ENCODE measurements around the gene FRMD4A. TPM values are rescaled to one million over a fixed set of nuclear protein-coding genes. Genes with fewer than 3 reads are reported as not detected.

FRMD4A gene
- total RNA-seq, 1 donor from 2014 or later = 0.32 TPM

DNA sequence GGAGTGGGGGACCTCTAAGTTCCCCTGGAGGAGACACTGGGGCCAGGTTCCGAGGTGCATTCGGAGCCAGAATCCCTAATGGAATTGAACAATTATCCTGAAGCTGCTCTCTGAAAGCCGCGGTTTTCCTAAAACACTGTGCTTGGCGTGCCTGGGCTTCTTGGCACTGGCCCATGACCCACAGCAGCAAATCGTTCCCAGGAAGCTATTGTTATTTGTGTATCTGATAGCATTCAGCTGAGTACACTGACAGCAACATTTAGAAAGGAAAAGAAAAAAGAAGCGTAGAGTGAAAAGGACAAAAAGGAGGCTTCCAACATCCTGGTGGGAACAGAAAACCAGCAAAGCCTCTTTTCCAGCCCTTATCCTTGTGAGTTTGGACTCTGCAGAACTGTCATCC, 339.8 kb downstream of the FRMD4A start:
- Mint-ChIP-seq H3K9me3 (no peaks in the 10 kb centered on the region), H3K36me3 (ENCODE audit: low read depth) (no peaks in the 10 kb centered on the region), H3K4me1 (ENCODE audit: low read depth) (peaks cover 2% of the 10 kb centered on the region), H3K4me3 (ENCODE audit: low read depth) (no peak overlapping the region), H3K27me3 (ENCODE audit: low read depth) (no peaks in the 10 kb centered on the region), H3K27ac (no peak overlapping the region)
- intact Hi-C loops (cut with micrococcal nuclease) = no loop called here
- no peak for DNase-seq (ENCODE audit: low spot score)

DNA sequence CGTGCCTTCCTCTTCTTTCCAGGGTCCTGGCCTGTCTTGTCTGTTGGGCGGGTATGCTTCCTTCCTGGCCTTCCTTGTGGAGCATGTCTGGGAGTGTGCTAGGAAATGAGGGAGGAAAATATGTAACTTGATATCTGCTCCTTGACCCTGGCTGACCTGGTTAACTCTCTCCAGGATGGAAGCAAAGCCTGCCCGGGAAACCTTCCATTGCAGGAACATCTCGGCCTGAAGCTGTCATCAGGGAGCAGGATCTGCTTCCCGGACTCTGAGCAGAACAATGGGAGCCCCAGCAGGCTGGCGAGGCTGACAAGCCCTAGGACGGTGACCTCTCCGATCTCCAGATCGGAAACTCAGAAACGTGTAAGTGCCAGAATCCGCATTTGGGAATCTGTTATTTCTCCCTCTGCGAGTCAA, 340.3 kb downstream of the FRMD4A start:
- intact Hi-C loops (cut with micrococcal nuclease) = no loop called here
- DNase-seq (ENCODE audit: low spot score) = no peak
- no peaks in the 10 kb centered on the region for H3K36me3 Mint-ChIP-seq (ENCODE audit: low read depth)
- no peaks in the 10 kb centered on the region for H3K27me3 Mint-ChIP-seq (ENCODE audit: low read depth)
- H3K4me1 Mint-ChIP-seq (ENCODE audit: low read depth) = peaks cover 2% of the 10 kb centered on the region
- no peak overlapping the region for H3K4me3 Mint-ChIP-seq (ENCODE audit: low read depth)
- no peaks in the 10 kb centered on the region for H3K9me3 Mint-ChIP-seq
- no peak overlapping the region for H3K27ac Mint-ChIP-seq

DNA sequence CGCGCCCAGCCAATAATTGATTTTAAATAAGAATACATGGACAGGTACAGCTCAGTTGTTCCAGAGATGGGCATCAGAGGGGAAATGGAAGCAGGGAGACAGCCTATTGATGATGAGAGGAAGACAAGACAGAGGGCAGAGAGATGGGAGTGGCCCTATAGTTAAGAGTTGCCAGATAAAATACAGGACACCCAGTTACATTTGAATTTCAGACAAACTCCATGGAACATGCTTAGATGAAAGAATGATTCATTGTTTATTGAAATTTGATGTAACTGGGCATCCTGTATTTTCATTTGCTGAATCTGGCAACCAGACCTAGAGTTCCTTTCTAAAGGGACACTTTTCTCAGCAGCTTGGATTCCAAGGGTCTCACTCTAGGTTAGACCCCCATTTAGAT, 341.1 kb downstream of the FRMD4A start:
- Mint-ChIP-seq H3K9me3 (no peaks in the 10 kb centered on the region), H3K27ac (no peak overlapping the region), H3K4me3 (ENCODE audit: low read depth) (no peak overlapping the region), H3K36me3 (ENCODE audit: low read depth) (no peaks in the 10 kb centered on the region), H3K4me1 (ENCODE audit: low read depth) (peaks cover 2% of the 10 kb centered on the region), H3K27me3 (ENCODE audit: low read depth) (no peaks in the 10 kb centered on the region)
- intact Hi-C loops (cut with micrococcal nuclease) = no loop called here
- no peak for DNase-seq (ENCODE audit: low spot score)

DNA sequence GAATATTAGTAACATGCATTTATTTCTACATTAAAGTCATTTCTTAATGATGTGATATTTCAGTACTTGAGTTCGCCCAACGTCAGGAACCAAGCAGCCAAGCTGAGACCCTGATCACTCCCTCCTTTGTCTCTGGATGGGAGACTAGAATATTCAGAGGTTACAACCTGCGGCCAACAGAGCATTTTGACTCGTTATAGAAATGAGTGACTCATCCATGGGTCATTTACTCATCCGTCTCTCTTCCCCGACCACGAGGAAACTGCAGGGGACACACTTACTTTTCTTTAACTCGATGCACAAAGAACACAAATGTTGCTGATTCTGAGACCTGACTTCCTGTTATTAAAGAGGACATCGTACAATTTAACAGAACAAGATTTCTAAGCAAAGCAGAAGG, 343.3 kb downstream of the FRMD4A start:
- intact Hi-C loops (cut with micrococcal nuclease) = no loop called here
- Mint-ChIP-seq H3K36me3 (ENCODE audit: low read depth) (no peaks in the 10 kb centered on the region), H3K27ac (no peak overlapping the region), H3K4me1 (ENCODE audit: low read depth) (peaks cover 2% of the 10 kb centered on the region), H3K9me3 (no peaks in the 10 kb centered on the region), H3K4me3 (ENCODE audit: low read depth) (no peak overlapping the region), H3K27me3 (ENCODE audit: low read depth) (no peaks in the 10 kb centered on the region)
- no peak for DNase-seq (ENCODE audit: low spot score)

DNA sequence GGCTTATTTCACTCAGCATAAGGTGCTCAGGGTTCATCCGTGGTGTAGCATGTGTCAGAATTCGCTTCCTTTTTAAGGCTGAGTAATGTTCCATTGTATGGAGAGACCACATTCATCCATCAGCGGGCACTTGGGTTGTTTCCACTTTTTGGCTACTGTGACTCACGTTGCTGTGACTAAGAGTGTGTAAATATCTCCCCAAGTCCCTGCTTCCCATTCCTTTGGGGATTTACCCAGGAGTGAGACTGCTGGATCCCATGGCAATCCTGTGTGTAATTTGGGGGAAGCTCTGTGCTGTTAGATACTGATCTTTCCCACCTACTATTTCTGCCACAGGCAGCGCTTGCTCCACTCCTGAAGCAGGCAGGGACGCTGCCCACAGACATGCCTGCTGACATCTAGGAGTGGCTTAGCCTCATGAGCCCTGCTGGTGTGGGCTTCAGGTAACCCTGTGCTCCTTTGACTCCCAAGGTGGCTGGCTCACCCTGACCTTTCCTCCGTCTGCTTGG, 346.0 kb downstream of the FRMD4A start:
- DNase-seq (ENCODE audit: low spot score) = no peak
- Mint-ChIP-seq H3K36me3 (ENCODE audit: low read depth) (no peaks in the 10 kb centered on the region), H3K4me1 (ENCODE audit: low read depth) (peaks cover 2% of the 10 kb centered on the region), H3K9me3 (no peaks in the 10 kb centered on the region), H3K27me3 (ENCODE audit: low read depth) (no peaks in the 10 kb centered on the region), H3K4me3 (ENCODE audit: low read depth) (no peak overlapping the region), H3K27ac (no peak overlapping the region)
- intact Hi-C loops (cut with micrococcal nuclease) = no loop called here

DNA sequence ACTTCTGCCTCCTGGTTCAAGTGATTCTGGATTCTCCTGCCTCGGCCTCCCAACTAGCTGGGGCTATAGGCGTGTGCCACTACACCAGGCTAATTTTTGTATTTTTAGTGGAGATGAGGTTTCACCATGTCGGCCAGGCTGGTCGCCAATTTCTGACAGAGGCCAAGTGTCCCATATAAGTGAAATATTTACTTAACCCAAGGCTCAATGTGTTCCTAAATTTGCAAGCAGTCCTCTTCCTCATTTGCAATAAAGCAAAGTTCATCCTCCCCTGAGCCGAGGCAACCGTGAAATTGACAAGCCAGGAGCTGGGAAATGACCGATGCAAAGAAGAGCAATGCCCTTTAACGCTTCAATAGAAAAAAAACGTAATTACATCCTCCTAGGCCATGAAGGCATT, 347.7 kb downstream of the FRMD4A start:
- intact Hi-C loops (cut with micrococcal nuclease) = no loop called here
- Mint-ChIP-seq H3K27ac (no peak overlapping the region), H3K4me3 (ENCODE audit: low read depth) (no peak overlapping the region), H3K4me1 (ENCODE audit: low read depth) (peaks cover 2% of the 10 kb centered on the region), H3K36me3 (ENCODE audit: low read depth) (no peaks in the 10 kb centered on the region), H3K27me3 (ENCODE audit: low read depth) (no peaks in the 10 kb centered on the region), H3K9me3 (no peaks in the 10 kb centered on the region)
- no peak for DNase-seq (ENCODE audit: low spot score)

DNA sequence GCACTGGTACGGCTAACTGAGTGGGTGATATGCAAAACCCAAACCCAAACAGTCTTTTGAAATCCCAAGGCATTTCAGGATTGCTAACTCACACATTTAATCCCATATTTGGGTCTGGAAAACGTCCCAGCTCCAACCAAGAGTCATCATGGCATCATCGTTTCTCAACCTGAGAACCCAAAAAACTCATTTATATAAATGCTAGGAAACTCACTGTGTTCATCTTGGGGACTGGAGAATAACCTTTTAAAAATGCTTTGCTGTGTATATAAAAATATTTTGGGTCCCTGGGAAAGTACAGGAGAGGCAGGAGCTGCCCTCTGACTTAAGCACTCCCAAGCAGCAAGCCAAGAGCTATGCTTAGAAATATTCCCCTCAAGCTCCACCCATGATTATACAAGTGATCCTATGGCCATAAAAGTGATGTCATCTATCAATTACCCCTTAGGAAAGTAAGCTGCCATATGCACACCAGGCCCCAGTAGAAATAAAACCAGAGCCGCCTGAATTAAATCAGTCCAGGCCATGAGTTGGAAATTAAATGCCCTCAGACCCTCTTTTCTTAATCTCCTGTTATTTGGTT, 352.1 kb downstream of the FRMD4A start:
- H3K4me3 Mint-ChIP-seq (ENCODE audit: low read depth) = no peak overlapping the region
- intact Hi-C loops (cut with micrococcal nuclease) = no loop called here
- H3K27ac Mint-ChIP-seq = no peak overlapping the region
- H3K4me1 Mint-ChIP-seq (ENCODE audit: low read depth) = no peaks in the 10 kb centered on the region
- no peaks in the 10 kb centered on the region for H3K36me3 Mint-ChIP-seq (ENCODE audit: low read depth)
- H3K9me3 Mint-ChIP-seq = no peaks in the 10 kb centered on the region
- no peaks in the 10 kb centered on the region for H3K27me3 Mint-ChIP-seq (ENCODE audit: low read depth)
- no peak for DNase-seq (ENCODE audit: low spot score)

DNA sequence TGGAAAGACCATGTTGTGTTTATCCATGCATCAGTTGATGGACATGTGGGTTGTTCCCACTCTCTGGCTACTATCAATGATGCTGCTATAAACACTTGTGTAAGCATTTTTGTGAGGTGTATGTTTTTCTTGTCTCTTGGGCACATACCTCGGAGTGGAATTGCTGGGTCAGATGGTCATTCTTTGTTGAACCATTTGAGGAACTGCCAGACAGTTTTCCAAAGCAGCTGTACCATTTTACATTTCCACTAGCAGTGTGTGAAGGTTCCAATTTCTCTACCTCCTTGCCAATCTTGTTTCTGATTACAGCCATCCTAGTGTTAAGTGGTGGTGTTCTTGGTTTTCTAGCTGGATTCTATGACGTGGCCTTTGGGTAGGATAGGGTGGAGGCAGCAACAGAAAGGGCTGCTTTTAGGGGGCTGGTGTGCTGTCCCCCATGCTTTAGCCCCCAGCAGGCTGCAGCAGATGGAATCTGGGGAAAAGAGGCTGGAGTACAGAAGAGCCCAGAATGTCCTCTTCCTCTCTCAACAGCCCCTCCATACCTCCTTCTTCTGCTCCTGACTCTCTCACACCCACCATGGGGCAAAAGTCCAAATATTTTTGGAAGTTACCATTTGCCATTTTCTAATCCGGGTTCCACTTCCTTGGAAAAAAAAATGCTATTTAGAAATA, 352.7 kb downstream of the FRMD4A start:
- Mint-ChIP-seq H3K27ac (no peak overlapping the region), H3K36me3 (ENCODE audit: low read depth) (no peaks in the 10 kb centered on the region), H3K4me3 (ENCODE audit: low read depth) (no peak overlapping the region), H3K4me1 (ENCODE audit: low read depth) (no peaks in the 10 kb centered on the region), H3K27me3 (ENCODE audit: low read depth) (no peaks in the 10 kb centered on the region), H3K9me3 (no peaks in the 10 kb centered on the region)
- intact Hi-C loops (cut with micrococcal nuclease) = no loop called here
- no peak for DNase-seq (ENCODE audit: low spot score)

DNA sequence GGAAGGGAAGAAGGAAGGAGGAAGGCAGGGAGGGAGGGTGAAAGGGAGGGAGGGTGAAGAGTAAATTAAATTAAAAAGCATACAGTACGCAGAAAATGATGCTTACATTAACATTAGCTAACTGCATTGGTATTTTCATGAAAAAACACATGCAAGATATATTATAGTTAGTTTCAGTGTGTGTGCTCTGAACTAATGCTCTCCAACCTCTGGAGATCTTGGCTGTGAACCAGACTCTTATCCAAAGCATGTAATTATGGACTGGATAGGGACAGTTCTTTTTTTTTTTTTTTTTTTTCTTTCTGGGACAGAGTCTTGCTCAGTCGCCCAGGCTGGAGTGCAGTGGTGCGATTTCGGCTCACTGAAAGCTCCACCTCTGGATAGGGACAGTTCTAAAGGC, 357.0 kb downstream of the FRMD4A start:
- Mint-ChIP-seq H3K27me3 (ENCODE audit: low read depth) (peaks cover 2% of the 10 kb centered on the region), H3K9me3 (no peaks in the 10 kb centered on the region), H3K27ac (no peak overlapping the region), H3K4me3 (ENCODE audit: low read depth) (no peak overlapping the region), H3K4me1 (ENCODE audit: low read depth) (no peaks in the 10 kb centered on the region), H3K36me3 (ENCODE audit: low read depth) (no peaks in the 10 kb centered on the region)
- no peak for DNase-seq (ENCODE audit: low spot score)
- intact Hi-C loops (cut with micrococcal nuclease) = no loop called here

DNA sequence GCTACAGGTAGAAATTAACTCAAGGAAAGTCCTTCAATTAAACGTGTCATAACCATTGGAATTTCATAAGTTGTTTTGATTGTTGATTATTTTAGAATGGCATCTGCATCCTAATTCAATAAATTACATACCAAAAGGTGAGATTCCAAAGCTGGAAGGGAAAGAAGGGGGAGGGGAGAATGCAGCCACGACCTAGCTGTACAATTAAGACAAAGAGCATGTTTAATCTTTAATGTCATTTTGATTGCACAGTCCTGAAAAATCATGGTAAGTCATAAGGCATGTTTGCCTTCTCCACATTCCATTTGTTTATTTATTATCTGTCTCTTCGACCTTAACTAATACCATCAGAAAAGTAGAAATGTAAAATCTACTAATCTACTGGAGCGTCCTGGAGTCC, 358.1 kb downstream of the FRMD4A start:
- Mint-ChIP-seq H3K9me3 (no peaks in the 10 kb centered on the region), H3K27ac (no peak overlapping the region), H3K27me3 (ENCODE audit: low read depth) (peaks cover 2% of the 10 kb centered on the region), H3K36me3 (ENCODE audit: low read depth) (no peaks in the 10 kb centered on the region), H3K4me1 (ENCODE audit: low read depth) (no peaks in the 10 kb centered on the region), H3K4me3 (ENCODE audit: low read depth) (no peak overlapping the region)
- intact Hi-C loops (cut with micrococcal nuclease) = no loop called here
- no peak for DNase-seq (ENCODE audit: low spot score)

DNA sequence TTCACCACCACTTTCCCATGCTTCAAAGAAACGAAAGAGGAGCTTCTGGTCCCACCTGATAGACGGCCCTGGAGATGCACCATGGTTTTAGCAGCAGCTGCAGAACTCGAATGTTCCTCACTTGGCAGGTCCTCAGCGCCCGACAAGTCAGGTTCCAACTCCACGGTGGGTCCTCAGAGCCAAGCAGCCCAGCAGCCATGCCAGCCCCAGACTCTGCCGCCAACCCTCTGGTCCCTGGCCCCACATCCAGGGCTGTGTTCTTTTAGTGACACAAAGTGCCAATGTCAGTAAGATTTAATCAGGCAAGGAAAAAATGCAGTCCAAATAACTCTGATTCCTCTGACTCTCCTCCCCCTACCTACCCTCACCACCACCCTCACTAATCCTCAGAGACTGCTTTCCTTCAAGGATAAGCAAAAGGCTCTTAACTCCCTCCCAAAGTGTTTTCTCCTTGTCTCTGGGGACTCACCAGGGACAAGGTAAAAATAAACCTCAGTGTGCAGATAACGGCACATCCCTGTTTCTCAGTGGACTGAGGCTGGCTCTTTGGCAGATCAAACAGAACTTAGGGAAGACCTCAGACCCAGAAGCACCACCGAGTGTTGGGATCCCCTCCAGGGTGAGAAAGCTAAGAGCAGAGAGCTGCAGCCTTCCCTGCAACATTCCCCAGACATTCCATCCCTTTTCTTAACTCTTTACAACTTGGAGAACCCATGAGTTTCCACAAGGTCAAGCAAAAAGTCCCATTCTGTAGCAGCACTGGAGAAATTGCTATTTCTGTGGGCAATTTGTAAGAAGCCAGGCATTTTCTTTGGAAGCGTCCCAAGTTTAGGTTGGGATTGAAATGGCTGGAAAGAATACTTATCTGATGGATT, 358.9 kb downstream of the FRMD4A start:
- H3K27ac Mint-ChIP-seq = no peak overlapping the region
- no peaks in the 10 kb centered on the region for H3K36me3 Mint-ChIP-seq (ENCODE audit: low read depth)
- H3K4me3 Mint-ChIP-seq (ENCODE audit: low read depth) = no peak overlapping the region
- DNase-seq (ENCODE audit: low spot score) = no peak
- intact Hi-C loops (cut with micrococcal nuclease) = no loop called here
- no peaks in the 10 kb centered on the region for H3K4me1 Mint-ChIP-seq (ENCODE audit: low read depth)
- H3K27me3 Mint-ChIP-seq (ENCODE audit: low read depth) = peaks cover 2% of the 10 kb centered on the region
- H3K9me3 Mint-ChIP-seq = no peaks in the 10 kb centered on the region

DNA sequence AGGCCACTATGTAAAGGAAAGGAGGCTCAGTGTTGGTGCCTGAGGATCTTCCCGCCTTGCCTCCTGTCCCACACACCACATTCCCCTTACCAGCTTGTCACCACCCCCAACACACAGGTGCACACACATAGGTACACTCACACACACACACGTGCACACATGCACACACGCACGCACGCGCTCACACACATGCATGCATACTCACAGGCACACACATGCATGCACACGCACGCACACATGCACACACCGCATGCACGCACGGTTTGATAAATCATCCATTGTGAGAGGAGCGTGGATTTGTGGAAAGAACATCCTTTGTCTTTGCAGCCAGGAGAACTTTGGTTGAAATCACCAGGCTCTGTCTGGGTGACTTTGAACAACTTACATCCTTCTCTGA, 359.8 kb downstream of the FRMD4A start:
- H3K4me3 Mint-ChIP-seq (ENCODE audit: low read depth) = no peak overlapping the region
- no peak overlapping the region for H3K27ac Mint-ChIP-seq
- H3K4me1 Mint-ChIP-seq (ENCODE audit: low read depth) = no peaks in the 10 kb centered on the region
- H3K27me3 Mint-ChIP-seq (ENCODE audit: low read depth) = peaks cover 2% of the 10 kb centered on the region
- no peak for DNase-seq (ENCODE audit: low spot score)
- intact Hi-C loops (cut with micrococcal nuclease) = no loop called here
- H3K9me3 Mint-ChIP-seq = no peaks in the 10 kb centered on the region
- no peaks in the 10 kb centered on the region for H3K36me3 Mint-ChIP-seq (ENCODE audit: low read depth)
